ENCODE results near the gene ANKIB1.
"Not testable (repeated sequence)": the region's sequence is repeated elsewhere in the genome, so short reads cannot be mapped to it uniquely, and the experiment has no call there.

ANKIB1 gene

DNA sequence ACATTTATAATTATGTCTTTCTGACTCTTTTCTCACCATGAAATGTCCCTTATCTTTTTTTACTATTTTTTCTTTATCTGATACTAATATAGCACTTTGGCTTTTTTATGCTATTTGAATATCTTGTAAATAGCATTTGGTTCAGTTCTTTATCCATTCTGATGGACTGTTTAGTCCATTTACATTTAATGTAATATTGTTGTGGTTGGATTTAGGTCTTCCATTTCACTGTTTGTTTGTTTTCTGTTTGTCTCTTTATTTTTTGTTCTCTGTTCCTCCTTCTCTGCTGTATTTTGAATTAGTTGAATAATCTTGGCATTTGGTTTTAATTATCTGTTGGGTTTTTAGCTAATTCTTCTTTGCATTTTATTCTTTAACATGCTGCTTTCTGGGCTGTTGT is 89.8 kb downstream of the ANKIB1 start:
- DNase-seq, result no peak

DNA sequence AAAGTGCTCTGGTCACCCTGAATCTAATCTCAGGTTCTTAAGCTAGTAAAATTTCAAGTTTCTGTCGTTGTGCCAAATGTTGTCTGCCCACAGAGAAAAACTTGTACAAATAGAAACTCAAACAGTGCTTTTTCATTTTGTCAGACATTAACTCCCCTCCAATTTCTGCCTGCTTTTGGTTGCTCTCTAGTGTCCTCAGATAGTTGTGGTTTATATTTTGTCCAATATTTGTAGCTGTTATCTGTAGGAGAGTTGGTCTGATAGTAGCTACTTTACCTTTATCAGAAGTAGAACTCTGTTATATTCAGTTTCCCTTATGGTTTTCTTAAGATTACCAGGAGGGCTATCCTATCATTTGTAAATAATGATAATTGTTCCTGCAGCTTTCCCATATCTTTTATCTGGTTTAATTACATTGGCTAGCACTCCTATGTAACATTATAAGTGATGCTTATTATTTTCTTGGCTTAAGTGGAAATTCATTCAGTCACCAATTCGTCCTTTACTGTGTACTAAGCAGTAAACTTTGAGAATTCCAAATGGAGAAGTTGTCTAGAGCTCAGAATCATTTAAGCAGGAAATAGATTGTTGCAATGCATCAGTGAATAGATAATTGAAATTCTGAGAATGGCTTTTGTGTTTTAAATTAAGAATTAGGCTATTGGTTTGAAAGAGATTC is 91.0 kb downstream of the ANKIB1 start:
- no peak for DNase-seq

DNA sequence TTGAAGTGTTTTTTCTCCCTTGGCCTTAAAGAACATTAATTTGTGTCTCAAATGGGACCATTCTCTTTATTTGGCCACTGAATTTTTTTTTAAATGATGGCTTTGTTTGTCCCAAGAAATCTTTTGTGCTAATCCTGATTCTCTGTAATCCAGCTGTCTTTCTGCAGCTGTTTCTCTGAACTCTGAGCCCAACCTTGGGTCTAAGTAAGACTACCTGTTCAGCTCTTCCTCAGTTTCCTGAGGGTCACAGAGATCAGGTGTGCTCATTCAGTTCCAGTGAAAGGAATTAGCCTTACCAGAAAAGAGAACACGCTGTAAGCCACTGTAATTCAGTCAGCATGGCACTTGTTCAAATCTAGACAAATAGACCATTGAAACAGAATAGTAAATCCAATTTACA is 94.2 kb downstream of the ANKIB1 start:
- DNase-seq, result no peak

DNA sequence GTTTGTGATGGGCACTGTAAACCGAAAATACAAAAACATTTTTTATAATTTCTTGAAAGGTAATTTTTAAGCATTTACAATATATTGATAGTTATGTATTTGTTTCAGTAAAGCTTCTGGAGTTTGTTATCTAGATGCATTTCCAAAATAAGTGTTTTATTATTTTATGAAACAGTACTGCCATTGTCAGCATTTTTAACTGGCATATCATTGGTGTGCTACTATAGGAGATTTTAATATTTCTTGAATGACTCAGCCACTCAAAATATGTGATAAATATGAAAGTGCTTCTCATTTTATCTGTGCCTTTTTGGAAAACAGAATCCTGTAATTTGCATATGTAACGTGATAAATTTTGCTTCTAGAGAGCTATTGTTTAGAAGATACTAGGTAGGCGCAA is 97.9 kb downstream of the ANKIB1 start:
- peak; percentile 10 for DNase-seq

DNA sequence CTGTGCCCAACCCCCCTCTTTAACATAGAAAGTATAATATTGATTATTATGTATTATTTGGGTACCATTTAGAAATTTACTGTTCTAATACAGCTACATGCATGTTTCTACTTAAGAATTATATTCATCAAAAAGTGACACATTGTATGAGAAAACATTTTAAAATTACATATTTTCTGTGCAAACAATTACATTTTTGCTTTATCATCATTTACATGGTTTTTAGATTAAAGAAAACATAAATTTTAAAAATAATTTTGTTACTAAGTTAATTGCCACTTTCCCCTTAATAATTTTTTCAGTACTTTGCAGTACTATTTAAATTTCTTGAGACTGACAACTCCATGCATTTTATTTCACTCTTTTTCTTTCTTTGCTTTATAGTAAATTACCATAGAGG is 106.2 kb downstream of the ANKIB1 start:
- no peak for DNase-seq

DNA sequence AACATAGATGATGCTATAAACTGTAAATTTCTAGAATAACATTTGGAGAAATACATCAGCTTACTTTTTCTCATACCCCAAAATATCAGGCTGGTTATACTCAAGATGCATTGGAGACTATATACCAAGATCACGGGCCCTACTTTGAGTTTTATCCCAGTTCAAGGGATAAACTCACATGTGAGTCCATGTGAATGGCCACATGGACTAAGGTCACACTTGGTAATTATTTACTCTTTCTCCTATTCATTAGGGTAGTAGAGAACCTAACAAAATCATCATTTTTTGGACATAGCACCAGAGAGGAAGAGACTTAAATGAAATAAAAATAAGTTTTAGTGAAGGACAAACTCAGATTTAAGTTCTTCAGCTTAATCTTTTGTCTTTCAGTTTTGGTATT is 108.4 kb downstream of the ANKIB1 start:
- no peak for DNase-seq

DNA sequence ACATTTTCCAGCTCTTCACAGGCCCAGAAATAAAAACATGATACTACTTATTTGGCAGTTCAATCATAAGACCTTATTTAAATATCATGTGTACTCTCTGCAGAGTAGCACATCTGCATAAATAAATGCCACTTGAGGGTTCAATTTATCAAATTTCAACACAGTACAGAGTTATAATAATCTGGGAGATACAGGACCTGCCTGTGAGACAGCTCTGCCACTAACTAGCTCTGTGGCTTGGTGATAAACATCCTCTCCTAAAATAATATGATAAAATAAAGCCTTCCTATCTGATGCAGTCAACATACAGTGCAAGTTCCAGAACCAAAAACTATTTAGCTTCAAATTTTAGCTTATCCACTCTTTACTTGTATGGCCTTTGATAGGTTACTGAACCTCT is 110.6 kb downstream of the ANKIB1 start:
- no peak for DNase-seq

DNA sequence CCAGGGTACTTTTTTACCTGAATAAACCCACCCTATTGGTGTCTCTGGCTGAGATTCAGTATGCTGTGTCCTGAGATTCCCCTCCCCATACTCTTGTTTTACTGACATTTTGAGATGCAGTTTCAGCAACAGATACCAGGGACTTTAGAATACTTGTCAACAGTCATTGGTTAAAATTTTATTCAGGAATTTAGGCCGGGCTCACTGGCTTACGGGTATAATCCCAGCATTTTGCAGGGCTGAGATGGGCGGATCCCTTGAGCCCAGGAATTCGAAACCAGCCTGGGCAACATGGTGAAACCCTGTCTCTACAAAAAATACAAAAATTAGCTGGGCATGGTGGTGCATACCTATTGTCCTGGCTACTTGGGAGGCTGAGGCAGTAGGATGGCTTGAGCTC is 111.5 kb downstream of the ANKIB1 start:
- DNase-seq, result no peak

DNA sequence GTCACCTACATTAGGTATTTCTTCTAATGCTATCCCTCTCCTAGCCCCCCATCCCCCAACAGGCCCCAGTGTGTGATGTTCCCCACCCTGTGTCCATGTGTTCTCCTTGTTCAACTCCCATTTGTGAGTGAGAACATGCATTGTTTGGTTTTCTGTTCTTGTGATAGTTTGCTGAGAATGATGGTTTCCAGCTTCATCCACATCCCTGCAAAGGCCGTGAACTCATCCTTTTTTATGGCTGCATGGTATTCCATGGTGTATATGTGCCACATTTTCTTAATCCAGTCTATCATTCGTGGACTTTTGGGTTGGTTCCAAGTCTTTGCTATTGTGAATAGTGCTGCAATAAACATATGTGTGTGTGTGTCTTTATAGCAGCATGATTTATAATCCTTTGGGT is 113.4 kb downstream of the ANKIB1 start:
- DNase-seq, result not testable (repeated sequence)

DNA sequence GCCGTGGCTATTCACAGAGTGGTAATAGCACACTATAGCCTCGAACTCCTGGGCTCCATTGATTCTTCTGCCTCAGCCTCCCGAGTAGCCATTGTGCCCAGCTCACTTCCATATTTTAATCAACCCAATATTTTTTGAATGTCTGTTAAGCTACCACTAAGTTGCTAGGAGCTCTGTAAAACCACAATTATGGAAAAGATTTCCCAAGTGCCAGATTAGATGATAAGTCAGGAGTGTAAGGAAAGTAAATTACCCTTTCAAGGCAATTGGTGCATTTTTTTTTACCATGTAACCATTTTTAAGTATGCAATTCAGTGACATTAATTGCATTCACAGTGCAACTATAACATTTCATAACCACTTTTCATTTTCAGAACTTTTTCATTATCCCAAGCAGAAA is 114.0 kb downstream of the ANKIB1 start:
- DNase-seq, result peak; percentile 62

DNA sequence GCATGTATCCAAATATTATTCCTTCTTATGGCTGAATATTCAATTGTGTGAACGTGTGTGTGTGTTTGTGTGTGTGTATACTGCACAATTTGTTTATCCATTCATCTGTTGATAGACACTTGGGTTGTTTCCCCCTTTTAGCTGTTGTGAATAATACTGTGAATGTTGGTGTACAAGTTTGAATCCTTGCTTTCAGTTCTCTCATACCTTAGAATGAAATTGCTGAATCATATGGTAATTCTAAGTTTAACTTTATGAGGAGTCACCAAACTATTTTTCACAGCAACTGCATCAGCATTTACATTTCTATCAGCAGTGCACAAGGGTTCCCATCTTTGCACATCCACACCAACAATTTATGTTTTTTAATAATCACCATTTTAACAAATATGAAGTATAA is 114.6 kb downstream of the ANKIB1 start:
- DNase-seq, result peak; percentile 30

DNA sequence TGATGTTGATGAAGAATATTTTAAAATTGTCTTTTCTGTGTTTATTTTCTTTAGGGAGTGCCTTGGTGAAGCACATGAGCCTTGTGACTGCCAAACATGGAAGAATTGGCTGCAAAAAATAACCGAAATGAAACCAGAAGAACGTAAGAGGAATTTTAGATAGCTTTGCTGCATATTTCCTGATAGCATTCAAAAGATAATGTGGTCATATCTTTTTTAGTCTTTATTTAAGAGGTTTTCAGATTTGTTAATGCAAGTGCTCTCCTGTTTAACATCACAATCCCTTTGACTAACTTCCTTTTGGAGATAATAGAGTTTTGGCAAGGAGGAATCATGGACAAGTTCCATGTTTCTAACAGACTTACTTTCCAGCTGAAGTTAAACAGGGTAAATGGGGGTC is 116.4 kb downstream of the ANKIB1 start:
- no peak for DNase-seq

DNA sequence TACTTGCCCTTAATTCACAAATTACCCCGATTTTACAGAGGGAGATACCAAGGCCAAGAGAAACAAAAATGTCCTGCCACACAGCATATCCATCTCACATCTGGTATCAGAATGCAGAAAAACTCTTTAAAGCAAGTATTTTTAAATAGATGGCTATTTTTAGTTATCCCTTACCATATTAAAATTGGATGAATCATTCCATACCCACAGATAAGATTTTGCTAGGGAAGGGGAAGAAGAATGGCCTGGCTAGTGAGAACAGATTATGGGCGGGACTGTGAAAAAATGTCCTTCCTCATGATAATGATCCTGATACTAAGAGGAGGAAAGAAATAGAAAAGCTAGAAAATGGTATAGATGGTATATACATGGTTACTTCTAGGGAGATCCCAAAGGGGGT is 121.0 kb downstream of the ANKIB1 start:
- peak; percentile 29 for DNase-seq

DNA sequence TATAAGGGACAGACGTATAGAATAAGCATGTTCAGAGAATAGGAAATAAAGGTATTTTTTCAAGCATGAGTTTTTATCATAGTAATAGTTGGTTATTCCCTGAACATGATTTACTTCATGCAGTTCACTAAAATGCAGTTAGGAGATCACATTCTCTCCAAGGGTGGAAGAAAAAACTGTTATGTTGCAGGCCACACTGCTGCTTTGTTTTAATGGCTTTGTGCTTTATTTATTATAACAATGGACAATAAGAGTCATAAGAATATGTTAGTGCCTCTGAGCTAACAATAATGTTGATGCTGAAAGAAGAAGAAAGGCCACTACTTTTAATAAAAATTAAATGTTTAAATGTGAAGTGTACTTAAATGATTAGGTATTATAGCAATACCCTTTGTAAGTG is 123.0 kb downstream of the ANKIB1 start:
- no peak for DNase-seq

DNA sequence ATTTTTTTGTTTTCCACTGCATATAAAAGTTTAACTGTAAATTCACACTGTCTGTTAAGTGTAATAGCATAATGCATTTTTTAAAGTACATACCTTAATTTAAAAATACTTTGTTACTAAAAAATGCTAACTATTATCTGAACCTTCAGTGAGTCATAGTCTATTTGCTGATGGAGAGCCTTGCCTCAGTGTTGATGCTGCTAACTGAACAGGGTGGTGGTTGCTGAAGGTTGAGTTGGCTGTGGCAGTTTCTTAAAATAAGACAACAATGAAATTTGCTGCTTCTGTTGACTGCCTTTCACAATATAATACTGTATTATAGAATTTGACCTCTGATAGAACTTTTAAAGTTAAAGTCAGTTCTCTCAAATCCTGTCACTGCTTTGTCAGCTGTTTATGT is 129.2 kb downstream of the ANKIB1 start:
- DNase-seq, result peak; percentile 9

DNA sequence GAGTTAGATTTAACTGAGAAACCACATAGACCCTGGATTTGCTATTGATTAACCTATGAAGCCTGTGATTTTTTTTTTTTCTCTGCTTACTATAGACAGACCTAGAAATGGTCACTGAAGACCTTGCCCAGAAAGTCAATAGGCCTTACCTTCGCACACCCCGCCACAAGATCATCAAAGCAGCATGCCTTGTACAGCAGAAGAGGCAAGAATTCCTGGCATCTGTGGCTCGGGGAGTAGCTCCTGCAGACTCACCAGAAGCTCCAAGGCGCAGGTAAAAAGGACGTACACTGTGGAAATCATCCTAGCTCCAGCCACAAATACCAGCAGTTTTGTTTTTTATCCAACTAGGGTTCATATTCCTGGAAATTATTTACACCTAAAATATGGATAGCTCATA is 145.3 kb downstream of the ANKIB1 start:
- DNase-seq, result no peak

DNA sequence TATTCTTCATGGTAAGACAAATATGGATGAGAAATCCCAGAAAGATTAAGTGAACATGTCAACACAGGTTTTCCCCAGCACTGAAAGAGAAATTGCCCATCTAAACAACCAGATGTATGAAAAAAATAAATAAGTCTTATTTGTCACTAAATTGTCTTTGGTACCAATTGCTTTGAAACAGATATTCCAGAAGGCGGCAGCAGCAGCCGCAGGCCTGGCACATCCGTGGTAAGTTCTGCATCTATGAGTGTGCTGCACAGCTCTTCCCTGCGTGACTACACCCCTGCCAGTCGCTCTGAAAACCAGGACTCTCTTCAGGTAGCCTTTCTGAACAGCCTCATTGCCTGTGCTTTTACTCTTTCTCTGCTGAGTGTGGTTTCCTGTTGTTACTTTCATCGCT is 151.8 kb downstream of the ANKIB1 start:
- no peak for DNase-seq

DNA sequence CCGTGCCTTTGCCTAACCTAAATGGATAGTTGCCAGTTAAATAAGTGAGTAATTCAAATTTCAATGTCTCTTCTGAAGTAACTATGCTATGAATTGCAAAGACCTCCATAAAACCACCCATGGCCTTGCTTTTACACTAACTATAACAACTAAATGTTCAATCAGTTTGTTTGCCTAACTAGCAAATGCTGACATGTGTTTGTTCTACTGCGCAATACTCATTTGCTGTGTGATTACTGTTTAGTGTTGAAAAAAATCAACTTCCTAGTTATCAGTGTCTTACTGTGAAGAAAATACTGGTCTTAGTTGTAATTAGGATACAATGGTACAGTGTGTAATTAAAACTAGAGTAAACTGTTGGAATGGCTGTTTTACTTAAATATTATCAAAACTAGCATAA is 154.2 kb downstream of the ANKIB1 start:
- no peak for DNase-seq

DNA sequence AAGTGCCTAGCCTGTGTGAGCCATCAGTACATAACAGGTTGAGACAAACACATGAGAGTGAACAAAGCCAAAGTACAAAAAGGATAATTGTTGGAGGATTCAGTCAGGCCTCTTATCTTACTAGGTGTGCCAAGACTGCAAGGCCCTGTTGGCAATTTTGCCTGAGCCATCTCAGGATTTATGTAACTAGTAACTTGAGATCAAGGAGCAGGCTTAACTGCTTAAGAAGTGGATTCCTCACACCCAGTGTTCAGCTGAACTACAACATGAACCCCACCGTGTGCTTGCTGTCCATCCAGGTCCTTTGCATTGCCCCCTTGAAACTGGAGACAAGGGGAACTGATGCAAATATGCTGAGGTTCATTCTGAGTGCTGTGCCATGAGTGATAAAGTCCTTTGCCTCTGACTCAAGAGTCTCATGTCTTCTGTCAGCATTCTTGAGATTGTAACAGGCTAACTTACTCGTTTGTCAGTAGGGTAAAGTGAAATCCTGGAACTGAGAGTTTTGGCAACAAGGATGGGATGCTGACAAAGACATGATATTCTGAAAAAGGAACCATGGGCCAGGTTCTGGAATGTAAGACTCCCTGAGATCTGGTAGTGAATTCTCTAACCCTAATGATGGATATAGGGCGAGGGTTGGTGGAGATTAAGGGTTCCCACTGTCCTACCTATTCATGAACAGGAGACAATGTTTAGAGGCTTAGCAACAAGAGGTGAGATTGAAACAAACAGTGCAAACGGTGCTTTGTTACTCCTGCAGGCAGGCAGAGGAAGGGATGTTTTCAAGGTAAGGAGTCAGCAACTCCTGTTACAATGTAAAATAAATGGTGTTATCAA is 157.4 kb downstream of the ANKIB1 start:
- peak; percentile 31 for DNase-seq

DNA sequence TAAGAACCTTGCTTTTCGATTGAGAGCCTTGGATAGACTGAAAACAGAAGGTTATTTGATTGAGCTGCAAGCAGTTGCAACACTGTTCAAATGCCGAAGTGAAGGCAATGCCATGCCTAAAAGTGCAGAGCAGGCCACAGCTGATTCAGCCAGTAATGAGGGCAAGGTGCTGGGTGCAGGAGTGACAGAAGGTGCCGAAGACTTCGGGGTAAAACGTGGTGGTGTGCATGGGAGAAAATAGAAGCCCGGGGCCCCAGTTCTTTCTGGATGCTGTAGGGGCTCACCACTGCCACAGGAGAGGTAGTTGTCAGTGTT is 157.9 kb downstream of the ANKIB1 start:
- no peak for DNase-seq

DNA sequence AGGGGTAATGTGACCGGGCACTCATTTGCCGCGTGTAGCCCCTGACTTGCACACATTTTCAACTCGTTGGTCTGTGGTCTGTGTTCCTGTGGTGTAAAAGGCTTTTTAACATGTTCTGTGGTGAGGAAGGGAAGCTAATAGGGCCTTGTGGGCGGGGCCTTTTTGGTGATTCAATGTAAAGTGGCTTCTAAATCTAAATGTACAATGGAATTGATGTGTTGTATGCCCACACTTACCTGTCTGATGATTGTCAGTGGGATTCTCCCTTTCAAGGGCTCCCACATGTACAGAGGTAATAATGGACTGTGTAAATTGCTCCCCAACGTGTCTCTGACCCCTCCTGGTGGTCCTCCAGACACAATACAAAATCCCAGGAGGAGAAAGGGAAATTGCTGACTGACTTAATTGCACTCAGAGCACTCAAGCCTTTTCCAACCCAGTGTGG is 158.4 kb downstream of the ANKIB1 start:
- DNase-seq, result no peak

DNA sequence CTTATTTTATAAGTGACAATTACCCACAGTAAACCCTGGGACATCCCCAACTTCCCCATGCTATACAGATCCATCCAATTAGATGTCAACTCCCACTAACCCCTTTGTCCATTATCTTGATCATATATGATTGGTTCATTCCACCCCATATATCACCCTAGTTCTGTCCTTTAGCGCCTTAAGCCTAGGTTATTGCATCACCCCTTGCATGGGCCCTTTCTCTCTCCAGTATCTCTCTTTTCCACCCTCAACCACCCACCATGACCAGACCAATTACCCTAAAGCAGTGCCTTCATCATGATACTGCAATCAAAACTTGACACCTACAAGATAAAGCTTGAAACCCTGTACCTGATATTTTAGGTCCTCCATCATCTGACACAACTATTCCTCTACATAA is 163.6 kb downstream of the ANKIB1 start:
- no peak for DNase-seq

DNA sequence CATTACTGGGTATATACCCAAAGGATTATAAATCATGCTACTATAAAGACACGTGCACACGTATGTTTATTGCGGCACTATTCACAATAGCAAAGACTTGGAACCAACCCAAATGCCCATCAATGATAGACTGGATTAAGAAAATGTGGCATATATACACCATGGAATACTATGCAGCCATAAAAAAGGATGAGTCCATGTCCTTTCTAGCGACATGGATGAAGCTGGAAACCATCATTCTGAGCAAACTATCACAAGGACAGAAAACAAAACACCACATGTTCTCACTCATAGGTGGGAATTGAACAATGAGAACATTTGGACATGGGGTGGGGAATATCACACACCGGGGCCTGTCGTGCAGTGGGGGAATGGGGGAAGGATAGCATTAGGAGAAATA is 164.4 kb downstream of the ANKIB1 start:
- not testable (repeated sequence) for DNase-seq

DNA sequence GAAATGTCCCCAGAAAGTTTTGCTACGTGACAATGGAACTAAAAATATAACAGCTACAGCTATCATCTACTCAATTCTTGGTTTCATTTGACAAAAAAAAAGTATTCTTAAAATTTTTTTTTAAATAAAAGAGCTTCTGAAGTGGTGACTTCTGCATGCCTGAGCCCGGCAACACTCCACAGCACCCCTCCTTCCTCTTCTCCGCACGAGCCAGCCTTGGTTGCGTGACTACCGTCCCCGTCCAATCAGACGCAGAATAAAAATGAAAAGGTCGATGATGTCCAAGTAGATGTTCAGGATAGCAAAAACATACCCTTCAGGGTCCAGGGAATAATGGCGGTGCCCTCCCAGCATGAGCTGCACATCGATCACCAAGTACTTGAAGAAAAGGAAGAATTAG is 167.0 kb downstream of the ANKIB1 start:
- no peak for DNase-seq

DNA sequence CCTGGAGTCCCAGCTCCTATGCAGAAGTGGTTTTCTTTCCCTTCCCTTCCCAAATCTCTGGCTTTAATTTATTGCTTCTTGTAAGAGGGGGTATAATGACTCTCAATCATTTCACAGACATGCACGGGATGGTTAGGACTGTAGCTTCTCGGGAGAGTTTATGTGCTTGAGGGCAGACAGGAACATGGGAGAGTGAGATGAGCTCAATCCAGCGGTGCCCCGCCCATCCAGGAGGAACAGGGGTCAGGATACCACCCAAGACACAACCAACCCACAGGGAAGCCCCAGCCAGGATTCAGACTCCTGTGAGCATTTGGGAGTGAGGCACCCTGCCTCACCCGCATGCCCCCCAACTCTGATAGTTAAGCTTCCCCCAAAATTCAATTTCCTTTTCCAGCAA is 167.8 kb downstream of the ANKIB1 start:
- no peak for DNase-seq

All from fibroblast of upper back skin (primary cell).